GM12864 (cell line): Measurements from ENCODE around the gene SYDE2.

Experiments
- DNase-seq: peaks from one replicate; pipeline ENCODE4 v3.0.0-alpha.2; 2011; ENCODE audit warnings: low read depth
- H3K4me3 ChIP-seq: 2 replicates; pipeline ENCODE4 v1.5.1; 2011; ENCODE audit warnings: mild to moderate bottlenecking, low read depth, low read length, control low read depth
- CTCF ChIP-seq: IDR thresholded peaks from 2 replicates; pipeline ENCODE4 v1.5.1; 2011; ENCODE audit warnings: low read depth, mild to moderate bottlenecking, moderate library complexity, low read length, control low read depth, inconsistent platforms; ENCODE audit errors: missing control alignments

Gene SYDE2

DNA sequence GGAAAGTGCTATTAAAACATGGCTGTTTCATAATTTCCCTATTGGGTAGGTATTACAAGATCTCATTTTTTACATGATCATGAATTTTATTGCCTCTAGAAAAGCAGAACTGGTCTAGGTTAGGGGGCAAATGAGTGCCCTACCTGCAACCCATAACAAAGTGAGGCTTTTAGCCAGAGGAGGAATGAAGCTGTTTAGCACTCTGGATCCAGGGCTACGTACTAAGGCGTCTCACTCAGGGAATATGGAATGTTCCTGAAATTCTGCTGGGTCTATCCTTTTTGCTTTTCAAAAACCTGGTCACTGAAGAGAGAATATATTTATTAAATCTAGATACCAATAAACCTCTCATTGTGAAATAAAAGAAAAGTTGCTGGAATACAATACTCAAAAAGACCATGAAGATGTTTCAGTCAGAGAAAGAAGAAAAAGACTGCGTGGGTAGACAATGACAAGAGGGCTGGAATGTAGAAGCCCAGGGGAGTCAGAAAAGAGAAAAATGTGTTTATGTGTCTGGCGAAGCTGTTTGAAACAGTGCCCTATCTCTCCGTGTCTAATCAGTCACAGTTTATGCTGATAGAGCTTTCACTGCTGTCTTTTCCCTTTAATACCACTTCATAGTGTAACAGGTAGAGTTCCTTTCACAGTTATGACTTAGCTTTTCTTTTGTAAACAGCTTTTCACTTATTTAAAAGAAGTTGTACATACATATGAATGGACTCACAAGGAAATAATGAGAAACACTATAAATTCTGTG, 25.0 kb upstream of the SYDE2 start:
- no peak for DNase-seq
- TF ChIP-seq CTCF, result no peak

GRCh38 chr1:85224734-85225623, 24.2 kb upstream of the SYDE2 start:
- H3K4me3 ChIP-seq, result no peak overlapping the region
- no peak for DNase-seq
- TF ChIP-seq CTCF, result no peak

More for the DNA sequence above, 25.0 kb upstream of the SYDE2 start:
- no peak overlapping the region for H3K4me3 ChIP-seq

GRCh38 chr1:85224295-85224694, 23.5 kb upstream of the SYDE2 start:
- no peak overlapping the region for H3K4me3 ChIP-seq
- no peak for TF ChIP-seq CTCF
- no peak for DNase-seq

- H3K4me3 ChIP-seq, result no peak overlapping the region
- DNase-seq, result no peak
- TF ChIP-seq CTCF, result no peak
These were observed 22.5 kb upstream of the SYDE2 start for GRCh38 chr1:85223334-85223733.

GRCh38 chr1:85220756-85221201, 20.0 kb upstream of the SYDE2 start:
- no peak for DNase-seq
- H3K4me3 ChIP-seq, result no peak overlapping the region
- TF ChIP-seq CTCF, result no peak

DNA sequence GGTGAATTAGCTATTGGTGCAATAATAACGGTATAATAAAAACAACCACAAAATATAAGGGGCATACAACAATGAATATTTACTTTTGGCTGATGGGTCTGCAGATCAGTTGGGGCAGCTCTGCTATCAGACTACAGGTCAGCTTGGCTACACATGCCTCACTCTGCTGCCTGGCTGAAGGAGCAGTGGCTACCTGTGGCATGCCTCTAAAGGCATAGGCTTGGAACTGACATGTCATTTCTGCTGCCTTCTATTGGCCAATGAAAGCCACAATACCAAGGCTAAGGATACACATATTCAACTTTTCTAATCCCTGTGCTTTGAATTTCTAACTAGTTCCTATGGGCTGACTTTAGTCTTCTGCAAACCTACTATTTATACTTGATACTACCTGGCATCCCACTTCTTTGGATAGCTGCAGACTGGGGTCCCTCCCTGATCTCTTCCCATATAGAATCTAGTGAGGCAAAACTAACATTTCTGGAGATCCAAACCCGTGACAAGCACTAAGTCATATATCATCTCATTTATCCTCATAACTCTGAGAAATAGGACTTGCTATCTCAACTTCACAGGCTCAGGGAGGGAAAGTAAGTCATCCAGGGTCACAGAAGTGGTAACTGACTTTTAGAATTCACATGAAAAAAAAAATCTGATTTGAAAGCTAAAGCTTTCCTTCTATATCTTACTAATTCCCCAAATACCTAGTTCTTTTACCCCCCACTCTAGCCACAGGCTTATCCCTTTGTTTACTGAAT, 19.2 kb upstream of the SYDE2 start:
- DNase-seq, result no peak
- no peak overlapping the region for H3K4me3 ChIP-seq
- TF ChIP-seq CTCF, result no peak
